GM23248 (cell line): ENCODE results near the gene CMTM7.

Experiments
- EZH2 ChIP-seq: fragments of 200-600 bp; sonication (generic); IDR thresholded peaks from 2 replicates; pipeline ENCODE4 v1.6.1; 2018; ENCODE audit warnings: antibody characterized with exemption, mild to moderate bottlenecking; ENCODE audit not compliant: insufficient read depth, poor library complexity, severe bottlenecking
- EZH2phosphoT487 ChIP-seq: fragments of 200-600 bp; sonication (generic); IDR thresholded peaks from 2 replicates; pipeline ENCODE4 v1.6.1; 2018; ENCODE audit warnings: antibody characterized with exemption, moderate library complexity, mild to moderate bottlenecking, low read depth; ENCODE audit not compliant: insufficient read depth

DNA sequence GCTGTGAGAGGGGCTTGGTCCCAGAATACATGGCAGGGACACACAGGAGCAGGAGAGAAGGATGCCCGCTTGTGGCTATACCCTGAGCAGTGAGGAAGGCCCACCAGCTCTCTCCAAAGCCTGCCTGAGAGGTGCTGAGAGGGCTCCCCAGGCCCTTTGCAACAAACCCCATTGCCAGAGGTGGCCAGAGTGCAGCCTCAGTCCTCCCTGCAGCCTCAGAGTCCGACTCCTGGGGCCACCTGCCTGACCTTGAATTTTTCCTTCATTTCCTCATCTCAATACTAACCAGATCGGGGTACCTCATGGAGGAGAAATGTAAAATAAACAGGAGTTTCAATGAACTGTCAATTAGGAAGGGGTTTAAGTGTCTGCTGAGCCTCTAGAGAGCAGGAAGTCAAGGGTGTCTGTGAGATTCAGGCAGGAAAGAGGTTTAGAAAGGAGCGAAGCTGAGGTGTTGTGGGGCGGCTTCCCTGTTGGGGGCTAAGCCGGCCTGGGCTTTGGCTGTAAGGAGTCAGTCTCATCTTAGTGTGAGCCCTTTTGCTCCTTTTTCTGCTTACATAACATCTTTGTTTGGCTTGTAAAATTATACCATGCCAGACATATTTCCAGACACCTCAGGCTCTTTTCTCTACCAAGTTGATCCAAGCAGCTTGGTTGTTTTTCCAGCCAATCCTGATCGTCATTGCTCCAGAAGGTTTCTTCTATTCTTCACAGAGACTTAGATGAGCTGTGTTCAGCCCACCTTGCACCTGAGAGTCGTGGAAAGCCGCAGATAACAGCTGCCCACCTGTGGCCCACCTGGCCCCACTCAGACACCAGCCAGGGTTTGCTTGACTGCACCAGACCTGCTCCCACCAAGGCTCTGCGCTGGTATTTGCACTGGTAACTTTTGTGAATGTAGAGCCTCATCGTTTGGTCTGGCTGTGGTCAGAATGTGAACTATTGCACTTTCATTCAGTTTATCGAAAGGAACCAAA, 36.7 kb downstream of the CMTM7 start:
- TF ChIP-seq EZH2 (no peak), EZH2phosphoT487 (no peak)
